ENCODE results near the gene PHC2.

Gene PHC2, protein sequence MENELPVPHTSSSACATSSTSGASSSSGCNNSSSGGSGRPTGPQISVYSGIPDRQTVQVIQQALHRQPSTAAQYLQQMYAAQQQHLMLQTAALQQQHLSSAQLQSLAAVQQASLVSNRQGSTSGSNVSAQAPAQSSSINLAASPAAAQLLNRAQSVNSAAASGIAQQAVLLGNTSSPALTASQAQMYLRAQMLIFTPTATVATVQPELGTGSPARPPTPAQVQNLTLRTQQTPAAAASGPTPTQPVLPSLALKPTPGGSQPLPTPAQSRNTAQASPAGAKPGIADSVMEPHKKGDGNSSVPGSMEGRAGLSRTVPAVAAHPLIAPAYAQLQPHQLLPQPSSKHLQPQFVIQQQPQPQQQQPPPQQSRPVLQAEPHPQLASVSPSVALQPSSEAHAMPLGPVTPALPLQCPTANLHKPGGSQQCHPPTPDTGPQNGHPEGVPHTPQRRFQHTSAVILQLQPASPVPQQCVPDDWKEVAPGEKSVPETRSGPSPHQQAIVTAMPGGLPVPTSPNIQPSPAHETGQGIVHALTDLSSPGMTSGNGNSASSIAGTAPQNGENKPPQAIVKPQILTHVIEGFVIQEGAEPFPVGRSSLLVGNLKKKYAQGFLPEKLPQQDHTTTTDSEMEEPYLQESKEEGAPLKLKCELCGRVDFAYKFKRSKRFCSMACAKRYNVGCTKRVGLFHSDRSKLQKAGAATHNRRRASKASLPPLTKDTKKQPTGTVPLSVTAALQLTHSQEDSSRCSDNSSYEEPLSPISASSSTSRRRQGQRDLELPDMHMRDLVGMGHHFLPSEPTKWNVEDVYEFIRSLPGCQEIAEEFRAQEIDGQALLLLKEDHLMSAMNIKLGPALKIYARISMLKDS

GRCh38 chr1:33430692-33431593, at the start of gene PHC2:
Gene PHC2, minus strand, starts transcription at chr1:33431095. Its CDS starts 55,556 bp downstream, at chr1:33375539.
- DNase-seq = peak; percentile 94

DNA sequence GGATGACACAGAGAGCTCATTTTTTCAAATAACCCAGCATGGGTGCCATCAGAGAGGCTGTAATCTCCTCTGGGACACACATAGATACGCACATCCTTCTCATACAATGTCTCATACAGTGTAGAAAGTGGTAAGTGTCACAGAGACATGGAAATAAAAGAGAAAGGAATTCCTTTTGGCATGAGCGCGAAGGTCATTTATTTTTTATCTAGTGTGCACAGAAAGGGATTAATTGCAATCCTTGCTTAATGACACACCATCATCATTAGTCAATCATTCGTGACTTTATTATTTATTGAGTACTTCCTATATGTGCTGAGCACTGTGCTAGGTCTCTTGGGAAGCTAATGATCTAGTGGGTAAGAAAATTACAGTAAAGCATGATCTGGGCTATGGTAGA, 46.6 kb upstream of the PHC2 start:
- no peak for DNase-seq

GRCh38 chr1:33473900-33474299, 43.0 kb upstream of the PHC2 start:
- DNase-seq = no peak

GRCh38 chr1:33472269-33472980, 41.5 kb upstream of the PHC2 start, which contains the start of gene ZSCAN20:
Gene ZSCAN20, plus strand, starts transcription at chr1:33472645. Its CDS starts 6,644 bp downstream, at chr1:33479289.
- DNase-seq = peak; percentile 97

DNA sequence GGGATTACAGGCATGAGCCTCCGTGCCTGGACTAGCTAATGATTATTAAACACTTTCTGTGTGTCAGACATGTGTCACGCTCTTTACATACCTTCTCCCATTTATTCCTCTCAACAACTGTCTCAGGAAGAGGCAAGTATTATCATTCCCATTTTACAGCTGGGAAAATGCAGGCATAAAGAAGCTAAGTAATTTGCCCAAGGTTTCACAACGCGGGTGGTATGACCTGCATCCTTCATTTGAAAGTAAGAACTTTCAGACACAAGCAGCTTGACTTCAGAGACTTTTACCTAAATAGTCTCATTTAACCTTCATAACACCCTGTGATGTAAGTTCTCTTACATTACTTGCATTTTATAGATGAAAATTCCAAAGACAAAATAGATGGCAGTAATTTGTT, 40.5 kb upstream of the PHC2 start:
- DNase-seq = no peak

GRCh38 chr1:33470495-33471012, 39.7 kb upstream of the PHC2 start:
- DNase-seq = peak; percentile 75

DNA sequence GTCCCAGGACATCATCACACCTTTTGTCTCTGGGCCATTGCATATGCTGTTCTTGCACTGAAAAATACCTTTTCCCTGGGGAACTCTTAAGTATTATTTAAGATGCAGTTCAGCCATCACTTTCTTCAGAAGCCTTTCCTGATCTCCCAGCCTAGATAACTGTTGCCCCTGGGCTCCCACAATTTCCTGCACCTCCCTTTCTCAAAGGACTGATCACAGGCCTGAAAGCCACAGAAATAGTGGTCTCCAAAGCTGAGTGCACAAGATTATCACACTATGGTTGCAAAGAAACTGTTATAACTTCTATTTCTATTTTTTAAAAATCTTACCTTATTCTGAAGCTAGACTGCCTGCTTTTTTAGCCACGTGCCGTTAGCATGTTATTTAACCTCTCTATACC, 38.8 kb upstream of the PHC2 start:
- DNase-seq = no peak

DNA sequence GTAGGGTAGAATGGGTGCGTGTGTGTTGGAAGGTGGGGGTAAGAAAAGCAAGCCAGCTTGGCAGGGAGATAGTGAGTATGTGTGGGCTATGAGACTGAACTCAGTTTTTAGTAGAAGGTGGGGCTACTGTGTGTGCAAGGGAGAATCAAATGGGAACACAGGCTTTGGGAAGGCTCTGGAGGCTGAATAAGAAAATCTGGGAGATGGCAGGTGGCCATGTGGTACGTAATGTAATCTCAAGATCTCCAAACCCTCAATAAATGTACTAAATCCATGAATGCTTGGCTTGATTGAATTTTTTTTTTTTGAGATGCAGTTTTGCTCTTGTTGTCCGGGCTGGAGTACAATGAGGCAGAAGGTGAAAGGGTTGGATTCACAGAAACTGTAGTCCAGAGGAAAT, 38.1 kb upstream of the PHC2 start:
- no peak for DNase-seq

DNA sequence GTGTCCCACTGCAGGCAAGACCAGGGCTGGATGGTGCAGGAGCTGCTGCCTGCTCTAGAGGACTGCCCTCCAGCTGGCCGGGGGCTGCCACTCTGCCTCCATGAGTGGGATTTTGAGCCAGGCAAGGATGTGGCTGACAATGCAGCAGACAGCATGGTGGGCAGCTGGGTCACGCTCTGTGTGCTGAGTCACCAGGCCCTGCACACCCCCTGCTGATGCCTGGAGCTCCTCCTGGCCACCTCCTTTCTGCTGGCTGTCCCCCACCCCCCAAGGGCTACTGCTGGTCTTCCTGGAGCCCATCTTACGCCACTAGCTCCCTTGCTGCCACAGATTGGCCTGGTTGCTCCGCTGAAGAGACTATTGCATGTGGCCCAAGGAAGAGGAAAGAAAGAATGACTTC, 37.6 kb upstream of the PHC2 start:
- no peak for DNase-seq

DNA sequence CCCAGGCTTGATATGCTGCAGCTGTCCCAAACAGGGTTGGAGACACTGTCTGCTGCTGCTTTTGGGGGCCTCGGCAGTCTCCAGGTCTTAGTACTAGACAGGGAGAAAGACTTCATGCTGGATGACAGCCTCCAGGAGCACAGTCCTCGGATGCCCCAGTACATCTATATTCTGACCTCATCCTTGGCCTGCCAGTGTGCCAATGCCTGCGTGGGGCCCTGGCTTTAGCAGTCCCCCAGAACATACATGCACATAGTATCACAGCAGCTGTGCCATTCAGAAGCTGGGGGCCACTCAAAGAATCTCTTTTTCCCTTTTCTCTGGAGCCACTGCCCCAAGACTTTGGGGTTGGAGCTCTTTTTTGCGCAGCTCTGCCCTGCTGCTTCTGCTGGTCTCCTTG, 37.1 kb upstream of the PHC2 start:
- DNase-seq = no peak

DNA sequence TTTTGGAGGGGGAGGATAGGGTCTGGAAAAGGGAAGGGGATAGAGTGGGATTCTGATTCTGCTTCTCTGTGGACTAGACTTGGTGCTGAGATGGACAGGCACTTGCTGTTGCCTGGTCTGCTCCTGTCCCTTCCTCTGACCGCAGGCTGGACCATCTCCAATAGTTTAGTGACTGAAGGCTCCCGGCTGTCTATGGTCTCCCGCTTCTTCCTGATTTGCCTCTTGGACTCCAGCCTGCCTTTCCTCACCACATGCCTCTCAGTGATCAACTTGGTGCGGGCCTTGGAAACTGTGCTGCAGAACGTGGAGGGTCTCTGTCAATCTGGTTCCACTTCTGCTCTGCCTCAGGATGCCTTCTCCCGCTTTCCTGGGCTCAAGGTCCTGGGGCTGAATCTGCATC, 35.3 kb upstream of the PHC2 start:
- no peak for DNase-seq

DNA sequence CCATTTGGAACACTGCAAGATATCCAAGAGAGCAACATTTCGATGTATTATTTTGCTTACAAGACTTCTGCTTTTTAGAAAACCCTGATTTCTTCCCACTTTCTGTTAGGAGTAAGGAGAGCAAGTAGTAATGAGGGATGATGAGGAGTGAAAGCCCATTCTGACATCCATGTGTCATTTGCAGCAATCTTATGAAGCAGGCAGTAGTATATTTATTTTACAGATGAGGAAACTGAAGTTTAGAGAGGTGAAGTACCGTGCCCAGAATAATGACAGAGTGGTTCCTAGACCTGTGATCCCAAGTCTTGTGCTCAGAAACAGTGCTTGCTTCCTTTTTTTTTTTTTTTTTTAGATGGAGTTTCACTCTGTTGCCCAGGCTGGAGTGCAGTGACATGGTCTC, 34.4 kb upstream of the PHC2 start:
- no peak for DNase-seq

DNA sequence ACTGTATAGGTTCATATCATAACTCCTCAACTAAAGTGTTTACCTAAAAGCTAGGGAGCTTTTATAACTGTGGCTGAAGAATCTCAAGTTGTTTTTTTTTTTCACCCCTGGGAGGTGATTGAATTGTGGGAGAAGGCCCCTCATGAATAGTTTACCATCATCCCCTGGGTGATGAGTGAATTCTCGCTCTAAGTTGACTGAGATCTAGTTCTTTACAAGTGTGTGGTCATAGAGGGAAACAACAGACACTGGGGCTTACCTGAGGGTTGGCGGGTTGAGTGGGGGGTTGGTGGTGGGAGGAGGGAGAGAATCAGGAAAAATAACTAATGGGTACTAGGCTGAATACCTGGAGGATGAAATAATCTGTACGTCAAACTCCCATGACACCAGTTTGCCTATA, 33.7 kb upstream of the PHC2 start:
- DNase-seq = no peak

- no peak for DNase-seq
Measured at GRCh38 chr1:33462405-33463164, 31.7 kb upstream of the PHC2 start.

DNA sequence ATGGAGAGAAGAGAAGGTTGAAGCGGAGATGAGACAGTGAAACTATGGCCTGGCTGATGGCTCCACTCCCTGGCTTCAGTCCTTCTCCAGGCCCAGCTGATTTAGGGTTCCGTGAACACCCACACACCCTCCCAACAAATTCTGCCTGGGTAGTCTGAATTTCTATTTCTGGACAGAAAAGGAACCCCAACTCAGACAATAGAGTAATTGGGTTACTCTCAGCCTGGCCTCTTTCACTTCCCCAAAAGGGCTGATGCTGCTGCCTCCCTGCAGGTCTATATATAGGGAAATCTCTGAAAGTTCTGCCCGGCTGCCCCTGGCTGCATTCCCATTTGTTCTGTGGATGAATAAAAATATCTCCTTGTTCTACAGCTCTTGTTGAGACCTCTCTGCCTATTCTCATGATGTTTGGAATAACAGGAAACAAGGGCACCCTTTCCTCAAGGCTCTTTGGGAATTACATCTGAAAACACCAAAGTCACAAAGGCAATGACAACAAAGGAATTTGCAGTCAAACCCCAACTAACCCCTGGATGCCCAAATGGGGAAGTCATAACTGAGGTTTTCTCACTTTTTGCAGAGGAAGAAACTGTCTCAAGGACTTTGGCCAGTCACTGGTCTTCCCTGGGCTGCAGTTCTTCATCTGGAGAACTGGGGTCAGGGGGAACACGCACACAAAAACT, 30.2 kb upstream of the PHC2 start:
- no peak for DNase-seq

DNA sequence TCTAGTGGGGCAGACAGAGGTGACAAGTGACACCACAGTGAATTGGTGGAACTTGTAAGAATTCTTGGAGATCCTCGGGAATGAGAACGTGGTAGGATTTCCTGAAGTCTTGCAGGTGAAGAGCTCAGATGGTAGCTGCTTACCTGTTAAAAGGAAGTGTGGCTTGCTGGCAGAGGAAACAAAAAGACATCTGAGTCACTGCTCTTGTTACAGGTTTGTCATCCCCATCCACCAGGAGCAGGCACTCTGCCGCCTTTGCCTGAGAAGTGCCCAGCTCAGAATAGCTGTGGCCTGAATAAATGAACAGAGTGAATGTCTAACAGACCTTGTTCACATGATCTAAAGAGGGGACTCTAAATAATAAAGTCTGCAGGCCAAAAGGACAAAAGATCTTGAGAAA, 29.2 kb upstream of the PHC2 start:
- DNase-seq = no peak

DNA sequence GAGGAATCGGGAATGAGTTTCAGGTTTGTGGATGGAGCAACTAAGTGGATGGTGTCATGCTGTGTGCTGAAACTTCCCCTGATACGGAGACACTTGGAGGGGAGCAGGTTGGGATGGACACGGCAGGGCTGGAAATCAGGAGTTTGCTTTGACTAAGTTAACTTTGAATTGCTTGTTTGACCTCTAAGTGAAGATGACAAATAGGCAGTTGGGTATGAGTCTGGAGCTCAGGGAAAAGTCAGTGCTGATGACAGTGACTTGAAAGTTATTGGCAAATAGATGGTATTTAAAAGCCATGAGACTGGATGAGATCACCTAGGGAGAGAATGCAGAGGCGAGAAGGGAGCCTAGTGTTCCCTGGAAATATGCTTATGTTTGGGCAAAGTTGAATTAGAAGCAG, 28.8 kb upstream of the PHC2 start:
- no peak for DNase-seq

DNA sequence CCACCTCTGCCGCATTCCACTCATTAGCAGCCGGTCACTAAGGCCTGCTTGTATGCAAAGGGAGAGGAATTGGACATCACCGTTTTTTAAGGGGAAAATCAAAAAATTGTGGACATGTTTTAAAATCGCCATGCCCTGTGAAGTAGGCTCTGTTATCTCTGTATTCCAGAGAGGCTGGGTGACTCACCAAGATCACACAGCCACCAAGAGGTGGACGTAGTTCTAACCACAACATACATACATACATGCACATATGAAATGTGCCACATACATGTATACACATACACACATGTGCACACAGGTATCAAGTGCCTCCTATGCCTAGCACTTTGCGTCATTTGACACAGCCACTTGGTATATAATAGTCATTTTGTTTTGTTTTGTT, 25.6 kb upstream of the PHC2 start:
- DNase-seq = no peak

- peak; percentile 42 for DNase-seq
Measured at GRCh38 chr1:33455539-33456501, 24.9 kb upstream of the PHC2 start.

Measured in NCI-H526 treated with DMSO at 0.1 percent for 48 hours (cell line).